Cardiac muscle cell (in vitro differentiated cells and primary cell): ENCODE results near the gene ADCY5. TPM values are rescaled to one million over a fixed set of nuclear protein-coding genes. Genes with fewer than 3 reads are reported as not detected.

Experiments
- DNase-seq, 2 donors: peaks; one replicate each; pipeline versions ENCODE4 v3.0.0 to v3.0.0-alpha.2; 2010 to 2017; ENCODE audit warnings: low read depth in 1 of 2, low spot score in 1 of 2
- H3K27ac ChIP-seq: fragments of 200-600 bp; sonication (generic); 2 replicates; pipeline ENCODE4 v1.5.1; 2016
- H3K27me3 ChIP-seq: fragments of 200-600 bp; sonication (generic); 2 replicates; pipeline ENCODE4 v1.6.0; 2016; ENCODE audit warnings: control low read depth
- H3K36me3 ChIP-seq: fragments of 200-600 bp; sonication (generic); 2 replicates; pipeline ENCODE4 v1.5.1; 2016; ENCODE audit warnings: control low read depth
- H3K4me1 ChIP-seq: fragments of 200-600 bp; sonication (generic); 2 replicates; pipeline ENCODE4 v1.8.1; 2017; ENCODE audit warnings: low read depth, mild to moderate bottlenecking, mixed run types
- H3K4me3 ChIP-seq: fragments of 200-600 bp; sonication (generic); 2 replicates; pipeline ENCODE4 v1.5.1; 2016; ENCODE audit warnings: mild to moderate bottlenecking
- H3K9me3 ChIP-seq: fragments of 200-600 bp; sonication (generic); 2 replicates; pipeline ENCODE4 v1.5.1; 2017; ENCODE audit warnings: low read depth, mild to moderate bottlenecking, control low read depth
- CTCF ChIP-seq: IDR thresholded peaks from 2 replicates; pipeline ENCODE4 v1.5.1; 2012; ENCODE audit warnings: low read depth, mild to moderate bottlenecking, low read length
- polyA plus RNA-seq: library from polyadenylated mRNA; unstranded; fragments of >200 nt; fragmentation: Nextera tagmentation; extraction: Ambion mirVana; gene quantifications from 2 replicates; pipeline ENCODE4 v1.2.1, GENCODE V29; 2016
- total RNA-seq: library from RNA; depleted of rRNA; stranded (reverse); fragments of >200 nt; gene quantifications from 2 replicates; pipeline ENCODE4 v1.2.3, GENCODE V29; 2016

ADCY5 gene
- total and polyA plus RNA-seq, 2 experiments from 2014 or later = 38.4 to 93.7 TPM

GRCh38 chr3:123397921-123398785 lies 50.7 kb downstream of the ADCY5 start:
- no peak for DNase-seq
- Histone ChIP-seq H3K4me1 (peaks cover 60% of the 10 kb centered on the region), H3K27ac (no peak overlapping the region), H3K36me3 (no peaks in the 10 kb centered on the region), H3K4me3 (no peak overlapping the region), H3K27me3 (no peaks in the 10 kb centered on the region), H3K9me3 (no peaks in the 10 kb centered on the region)
- TF ChIP-seq CTCF = no peak

GRCh38 chr3:123397050-123397590 lies 51.8 kb downstream of the ADCY5 start:
- no peaks in the 10 kb centered on the region for H3K27me3 ChIP-seq
- no peaks in the 10 kb centered on the region for H3K9me3 ChIP-seq
- DNase-seq = no peak
- no peak overlapping the region for H3K4me3 ChIP-seq
- H3K27ac ChIP-seq = no peak overlapping the region
- no peaks in the 10 kb centered on the region for H3K36me3 ChIP-seq
- peaks cover 70% of the 10 kb centered on the region for H3K4me1 ChIP-seq
- no peak for TF ChIP-seq CTCF

GRCh38 chr3:123396171-123397049 lies 52.5 kb downstream of the ADCY5 start:
- H3K27me3 ChIP-seq = no peaks in the 10 kb centered on the region
- no peak for TF ChIP-seq CTCF
- no peak for DNase-seq
- no peak overlapping the region for H3K27ac ChIP-seq
- no peaks in the 10 kb centered on the region for H3K36me3 ChIP-seq
- H3K4me1 ChIP-seq = peaks cover 77% of the 10 kb centered on the region
- H3K9me3 ChIP-seq = no peaks in the 10 kb centered on the region
- no peak overlapping the region for H3K4me3 ChIP-seq

GRCh38 chr3:123395235-123395634 lies 53.7 kb downstream of the ADCY5 start:
- no peak overlapping the region for H3K4me3 ChIP-seq
- DNase-seq = no peak
- H3K27me3 ChIP-seq = no peaks in the 10 kb centered on the region
- H3K27ac ChIP-seq = peak overlapping the region; percentile 73
- TF ChIP-seq CTCF = no peak
- peaks cover 83% of the 10 kb centered on the region for H3K4me1 ChIP-seq
- H3K9me3 ChIP-seq = no peaks in the 10 kb centered on the region
- H3K36me3 ChIP-seq = no peaks in the 10 kb centered on the region

GRCh38 chr3:123394391-123395020 lies 54.4 kb downstream of the ADCY5 start:
- Histone ChIP-seq H3K4me3 (no peak overlapping the region), H3K27me3 (no peaks in the 10 kb centered on the region), H3K4me1 (peaks cover 75% of the 10 kb centered on the region), H3K27ac (peak overlapping the region; percentile 73), H3K36me3 (no peaks in the 10 kb centered on the region), H3K9me3 (no peaks in the 10 kb centered on the region)
- TF ChIP-seq CTCF = no peak
- peak in 1 of 2 donors; percentile 60 for DNase-seq
